GM18951 (cell line): Measurements from ENCODE around the gene SELENOP.

Experiments
- POLR2A ChIP-seq: IDR thresholded peaks from 4 replicates; pipeline ENCODE4 v1.6.1; 2011; ENCODE audit warnings: mild to moderate bottlenecking; ENCODE audit not compliant: insufficient read length, insufficient read depth; ENCODE audit errors: extremely low read depth
- in situ Hi-C: fragments of 300-500 bp; cut with MboI; formaldehyde crosslinking; loops from one replicate; pipeline ENCODE4 v1.12.0; 2022; ENCODE audit warnings: low sequenced_read_pairs, mixed read lengths, inconsistent platforms; ENCODE audit not compliant: unreplicated experiment

SELENOP gene

DNA sequence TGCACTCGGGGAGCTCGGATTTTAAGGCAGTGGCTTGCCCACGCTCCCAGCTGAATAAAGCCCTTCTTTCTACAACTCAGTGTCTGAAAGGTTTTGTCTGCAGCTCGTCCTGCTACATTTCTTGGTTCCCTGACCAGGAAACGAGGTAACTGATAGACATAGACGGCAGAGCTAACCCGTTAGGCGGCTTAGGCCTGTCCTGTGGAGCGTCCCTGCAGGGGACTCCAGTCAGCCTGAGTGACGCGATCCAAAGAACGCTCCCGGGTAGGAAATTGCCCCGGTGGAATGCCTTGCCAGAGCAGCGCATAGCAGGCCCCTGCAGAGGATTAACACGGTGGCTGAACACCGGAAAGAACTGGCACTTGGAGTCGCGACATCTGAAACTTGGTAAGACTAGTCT is 1.8 kb upstream of the SELENOP start:
- in situ Hi-C loops: no loop called here
- no peak for TF ChIP-seq POLR2A

DNA sequence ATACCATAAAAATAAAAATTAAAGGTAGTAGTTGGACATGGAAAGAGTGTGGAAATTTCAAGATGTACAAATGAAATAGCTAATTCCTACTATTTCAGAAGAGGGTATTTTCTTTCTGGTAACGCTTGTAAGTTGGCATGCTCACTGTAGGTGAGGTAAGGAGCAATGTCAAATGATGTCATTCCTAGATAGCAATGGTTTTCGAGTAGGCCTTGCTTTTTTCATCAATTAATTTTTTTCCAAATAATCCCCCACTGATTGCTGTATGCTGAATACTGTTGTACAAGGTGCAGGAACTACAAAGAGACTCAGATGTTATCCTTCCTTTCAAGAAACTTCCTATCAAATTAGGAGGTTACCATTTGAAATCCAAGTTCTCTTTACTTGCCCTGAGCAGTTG is 928 bp upstream of the SELENOP start:
- in situ Hi-C loops: no loop called here

DNA sequence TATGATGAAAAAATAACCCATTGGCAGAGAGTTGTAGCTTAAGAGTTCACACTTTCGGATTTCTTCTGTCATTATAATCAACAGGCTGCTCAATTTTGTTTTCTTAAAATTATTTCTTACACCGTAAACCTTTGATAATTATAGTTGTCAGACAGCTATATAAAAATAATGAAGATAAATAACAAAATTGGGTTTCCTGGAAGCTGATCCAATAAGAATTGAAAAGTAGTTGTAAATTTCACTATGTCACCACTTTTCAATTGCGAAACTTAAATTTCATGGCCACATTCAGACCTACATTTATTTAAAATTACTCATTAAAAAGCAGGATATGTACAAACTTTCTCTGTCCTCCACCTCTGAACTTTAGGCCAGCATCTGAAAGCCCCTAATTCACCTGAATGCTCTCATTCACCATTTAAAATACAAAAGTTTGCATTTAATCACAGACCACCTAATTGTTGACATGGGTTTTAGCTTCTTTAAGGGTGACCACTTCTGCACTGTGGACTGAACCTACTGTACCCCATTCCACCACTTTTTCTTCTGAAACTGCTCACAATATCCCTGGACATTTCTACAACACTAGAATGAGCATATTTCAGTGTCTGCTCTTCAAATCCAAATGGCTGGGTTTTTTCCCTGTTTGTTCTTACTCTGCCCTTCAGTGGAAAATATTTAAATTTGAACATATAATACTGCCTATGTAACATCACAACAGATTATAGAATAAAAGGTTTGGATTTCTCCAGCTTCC is 680 bp downstream of the SELENOP start:
- in situ Hi-C loops: no loop called here

More for the DNA sequence above, 928 bp upstream of the SELENOP start:
- TF ChIP-seq POLR2A: no peak

DNA sequence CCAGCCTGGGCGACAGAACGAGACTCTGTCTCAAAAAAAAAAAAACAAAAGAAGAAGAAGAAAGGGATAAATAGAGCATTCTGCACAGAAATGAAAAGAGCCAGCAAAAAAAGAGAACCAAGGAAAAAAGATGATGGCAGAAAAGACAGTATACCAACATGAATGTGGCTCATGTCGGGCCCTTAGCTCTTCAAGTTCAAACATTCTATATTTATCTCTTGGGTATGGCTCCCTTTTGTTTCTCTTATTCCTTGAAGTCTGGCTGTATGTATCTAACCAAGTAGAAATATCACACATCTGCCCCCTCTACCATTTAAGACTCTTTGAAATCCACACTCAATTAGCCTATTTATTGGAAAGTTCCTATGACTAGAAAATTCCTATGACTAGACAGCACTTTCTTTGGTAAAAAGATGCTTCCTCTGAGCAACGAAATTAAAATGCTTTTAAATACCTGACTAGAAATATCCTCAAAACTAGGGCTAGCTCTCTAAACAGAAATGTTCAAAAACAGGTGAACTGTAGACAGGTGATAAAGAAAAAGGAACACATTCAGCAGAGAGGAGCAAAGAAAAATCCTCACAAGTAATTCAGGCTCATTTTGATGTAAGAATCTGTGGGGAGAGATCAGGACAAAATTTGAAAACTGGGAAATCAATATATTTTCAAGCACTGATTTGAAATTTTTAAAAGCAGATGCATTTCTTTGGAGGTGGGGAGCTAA is 2.6 kb downstream of the SELENOP start:
- in situ Hi-C loops: no loop called here
- TF ChIP-seq POLR2A: no peak

More for the DNA sequence above, 680 bp downstream of the SELENOP start:
- no peak for TF ChIP-seq POLR2A

DNA sequence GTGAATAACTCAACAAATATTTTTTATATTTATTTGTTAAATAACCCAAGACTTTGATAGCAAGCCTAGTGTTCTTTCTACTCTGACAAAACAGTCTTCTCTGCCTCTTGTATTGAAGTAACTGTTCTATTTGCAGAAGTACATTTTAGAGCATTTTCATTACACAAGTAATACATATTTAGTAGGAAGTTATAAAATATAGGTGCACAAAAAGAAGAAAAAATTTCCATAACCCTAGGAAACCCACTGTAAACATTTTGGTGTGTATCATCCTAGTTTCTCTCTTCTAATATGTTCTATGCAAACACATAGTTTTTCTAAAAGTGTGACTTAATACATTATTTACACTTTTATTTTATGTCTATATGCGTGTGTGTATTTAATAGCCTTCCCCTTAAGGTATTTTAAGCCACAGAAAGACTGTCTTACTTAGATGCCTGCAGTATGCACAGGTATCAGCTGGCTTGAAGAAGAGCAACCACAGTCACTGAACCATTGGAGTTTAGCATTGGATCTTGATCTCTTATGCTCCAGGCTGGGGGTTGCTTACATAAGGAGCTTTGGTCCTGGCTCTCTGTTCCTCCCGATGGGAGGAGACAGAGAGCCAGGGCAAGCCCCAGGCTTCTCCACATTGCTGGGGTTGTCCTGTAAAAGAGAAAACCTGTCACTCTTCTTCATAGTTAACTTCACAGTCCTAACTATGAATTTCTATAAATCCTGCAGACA is 3.8 kb downstream of the SELENOP start:
- in situ Hi-C loops: no loop called here
- no peak for TF ChIP-seq POLR2A

DNA sequence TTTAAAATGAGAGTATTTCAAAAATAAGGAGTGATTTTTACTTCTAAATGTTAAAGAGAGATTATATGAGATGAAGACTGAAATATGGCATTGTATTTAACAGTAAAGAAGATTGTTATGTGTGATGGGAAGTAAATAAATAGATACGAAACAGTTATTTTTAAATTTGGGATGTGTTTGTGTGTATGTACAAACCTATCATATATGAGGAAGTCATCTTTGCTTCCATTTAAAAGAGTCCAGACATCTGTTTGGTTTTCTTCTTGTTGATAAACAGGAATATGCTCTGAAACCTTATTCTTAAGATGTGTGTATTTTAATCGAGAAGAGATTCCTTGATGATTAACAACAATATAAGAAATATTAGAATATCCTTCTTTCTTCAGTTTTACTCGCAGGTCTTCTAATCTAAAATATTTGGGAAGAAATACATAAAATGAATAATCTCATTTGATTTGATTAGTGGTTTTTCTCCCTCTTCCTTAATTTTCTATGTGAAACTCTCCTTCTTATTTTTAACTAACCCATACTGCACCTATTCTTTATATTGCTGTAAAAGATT is 4.9 kb downstream of the SELENOP start:
- no peak for TF ChIP-seq POLR2A
- in situ Hi-C loops: no loop called here

DNA sequence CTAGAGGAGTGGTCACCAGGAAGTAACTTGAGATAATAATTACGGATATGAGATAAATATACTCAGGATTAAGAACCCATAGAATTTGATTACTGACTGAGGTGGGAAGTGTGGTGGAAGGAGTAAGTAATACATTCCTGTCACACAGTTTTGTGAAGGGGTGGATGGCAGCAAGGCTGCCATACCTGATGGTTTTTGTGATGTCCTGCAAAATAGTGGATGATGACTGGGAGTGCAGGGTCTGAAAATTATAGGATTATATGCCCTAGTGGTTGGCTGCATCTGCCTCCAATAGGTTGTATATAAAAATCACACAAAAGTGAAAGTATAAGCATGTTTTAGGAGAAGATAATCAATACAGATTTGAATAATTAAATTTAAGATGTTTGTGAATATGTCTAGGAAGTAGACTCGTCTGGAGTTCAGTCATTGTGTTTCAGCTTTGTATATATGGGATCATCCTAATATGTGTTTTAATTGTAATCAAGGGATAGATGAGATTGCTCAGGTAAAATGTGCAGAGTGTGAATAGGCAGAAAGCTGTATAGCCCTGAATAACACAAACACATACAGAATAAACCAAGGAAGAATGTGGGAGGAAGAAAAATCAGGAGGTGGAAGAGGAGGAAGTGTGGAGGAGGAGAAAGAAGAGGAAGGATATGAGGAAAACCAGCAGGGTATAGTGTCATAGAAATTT is 5.5 kb downstream of the SELENOP start:
- in situ Hi-C loops: no loop called here

DNA sequence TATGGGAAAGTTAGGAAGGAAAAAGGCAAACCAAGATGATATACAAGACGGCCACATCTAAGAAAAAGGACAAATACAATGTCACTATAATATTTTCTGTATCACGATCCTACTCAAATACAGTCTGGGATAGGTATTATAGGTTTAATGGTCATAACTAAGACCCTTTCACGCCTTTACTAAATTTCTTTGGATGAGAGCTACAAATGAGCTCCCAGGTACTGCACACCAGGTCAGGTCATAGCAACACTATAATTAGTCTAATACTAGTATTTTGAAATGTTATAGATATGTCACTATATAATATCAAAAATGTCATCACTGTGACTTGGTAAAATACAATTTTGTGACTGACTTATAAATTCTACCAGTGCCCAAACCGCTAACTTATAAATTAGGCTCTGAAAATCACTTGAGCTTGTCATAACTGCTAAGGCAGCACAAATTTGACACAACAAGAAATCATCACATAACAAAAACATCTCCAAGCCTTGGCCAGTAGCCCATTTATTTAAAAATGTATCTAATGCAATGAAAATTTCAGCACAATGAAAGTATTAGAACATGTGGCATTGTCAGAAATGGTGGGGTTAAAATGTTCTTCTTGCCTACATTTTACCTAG is 6.9 kb downstream of the SELENOP start:
- in situ Hi-C loops: no loop called here
- no peak for TF ChIP-seq POLR2A

More for the DNA sequence above, 5.5 kb downstream of the SELENOP start:
- TF ChIP-seq POLR2A: no peak

DNA sequence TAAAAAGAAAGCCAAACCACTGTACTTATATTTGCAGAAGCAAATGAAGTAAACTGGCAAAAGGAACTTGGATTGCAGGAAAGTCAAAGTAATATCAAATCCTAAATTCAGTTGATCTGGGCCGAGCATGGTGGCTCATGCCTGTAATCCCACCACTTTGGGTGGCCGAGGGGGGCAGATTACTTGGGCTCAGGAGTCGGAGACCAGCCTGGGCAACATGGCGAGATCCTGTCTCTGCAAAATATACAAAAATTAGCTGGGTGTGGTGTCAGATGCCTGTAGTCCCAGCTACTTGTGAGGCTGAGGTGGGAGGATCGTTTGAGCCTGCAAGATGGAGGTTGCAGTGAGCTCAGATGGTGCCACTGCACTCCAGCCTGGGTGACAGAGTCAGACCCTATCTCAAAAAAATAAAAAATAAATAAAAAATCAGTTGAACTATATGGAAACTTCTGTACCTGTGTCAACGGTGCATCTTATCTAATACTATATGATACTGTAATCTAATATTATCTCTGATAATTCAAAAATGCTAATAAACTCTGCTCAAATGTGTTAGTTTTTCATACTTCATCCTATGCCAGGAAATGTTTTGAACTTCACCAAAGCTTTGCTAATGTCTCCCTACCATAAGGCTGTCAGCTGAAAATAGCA is 10.1 kb downstream of the SELENOP start:
- no peak for TF ChIP-seq POLR2A
- in situ Hi-C loops: no loop called here

DNA sequence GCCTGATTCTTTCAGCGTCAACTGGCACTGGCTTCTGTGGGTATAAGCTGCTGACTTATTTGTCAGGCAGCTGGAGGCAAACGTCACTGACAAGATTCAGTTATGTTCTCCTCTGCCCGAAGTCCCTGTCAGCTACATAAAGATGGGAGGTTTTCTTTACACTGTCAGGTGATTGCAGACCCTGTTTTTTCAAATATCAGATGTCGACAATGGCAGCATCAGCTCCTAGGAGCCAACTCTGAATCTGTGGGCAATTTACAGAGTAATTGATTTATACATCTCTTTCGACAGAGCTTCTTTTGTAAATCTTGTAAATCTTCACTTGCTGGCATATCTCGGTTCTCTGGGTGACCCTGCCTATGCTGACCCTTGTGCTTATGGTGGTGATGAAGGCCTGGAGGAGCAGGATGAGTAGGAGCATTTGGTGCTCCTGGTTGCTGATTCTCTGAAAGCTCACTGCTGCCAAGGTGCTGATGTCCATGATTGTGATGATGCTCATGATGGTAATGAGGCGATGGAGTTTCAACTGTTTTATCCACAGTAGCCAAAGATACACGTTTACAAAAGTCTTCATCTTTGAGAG is 10.9 kb downstream of the SELENOP start:
- no peak for TF ChIP-seq POLR2A
- in situ Hi-C loops: no loop called here

DNA sequence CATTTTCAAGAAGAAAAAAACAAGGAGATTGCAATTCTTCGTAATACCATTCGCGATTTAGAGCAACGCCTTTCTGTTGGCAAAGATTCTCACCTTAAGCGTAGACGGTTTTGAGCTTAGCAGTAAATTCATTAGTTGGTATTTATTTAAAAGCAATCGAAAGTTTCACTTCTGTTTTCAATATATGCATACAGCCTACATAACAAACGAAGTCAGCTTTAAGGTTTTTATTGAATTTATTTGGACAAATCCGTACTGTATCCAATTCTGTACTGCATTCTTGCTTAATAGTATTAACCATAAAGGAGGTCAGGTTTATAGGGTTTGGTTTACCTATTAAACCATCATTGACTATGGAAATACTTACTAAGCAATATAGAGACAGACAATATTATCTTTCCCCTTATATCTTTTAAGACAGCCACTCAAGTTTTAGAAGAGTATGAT is 12.0 kb downstream of the SELENOP start:
- TF ChIP-seq POLR2A: no peak
- in situ Hi-C loops: no loop called here
